Loucy (cell line): ENCODE results near the gene MAP3K5.

ENCODE experiments used
- H2AFZ ChIP-seq: fragments of 200-600 bp; sonication (generic); 2 replicates; pipeline ENCODE4 v1.6.0; 2016; ENCODE audit warnings: antibody characterized with exemption, mild to moderate bottlenecking, low read length, moderate library complexity
- H3F3A ChIP-seq: fragments of 200-600 bp; 2 replicates; pipeline ENCODE4 v1.6.0; 2016; ENCODE audit warnings: antibody characterized with exemption, low read depth, mild to moderate bottlenecking
- H3K27me3 ChIP-seq: fragments of 200-600 bp; sonication (generic); 2 replicates; pipeline ENCODE4 v1.6.1; 2014; ENCODE audit warnings: low read length, mild to moderate bottlenecking; ENCODE audit not compliant: insufficient read depth, poor library complexity, severe bottlenecking
- H3K36me3 ChIP-seq: fragments of 200-600 bp; sonication (generic); 2 replicates; pipeline ENCODE4 v1.6.1; 2016; ENCODE audit warnings: low read length; ENCODE audit not compliant: insufficient read depth
- H3K4me1 ChIP-seq: fragments of 200-600 bp; sonication (generic); 2 replicates; pipeline ENCODE4 v1.5.1; 2014; ENCODE audit warnings: low read length, mild to moderate bottlenecking; ENCODE audit not compliant: insufficient read depth, poor library complexity, severe bottlenecking
- H3K4me2 ChIP-seq: fragments of 200-600 bp; sonication (generic); 2 replicates; pipeline ENCODE4 v1.6.0; 2014; ENCODE audit warnings: antibody characterized with exemption, low read length, low read depth, mild to moderate bottlenecking; ENCODE audit not compliant: poor library complexity, severe bottlenecking
- H3K4me3 ChIP-seq: fragments of 200-600 bp; sonication (generic); 2 replicates; pipeline ENCODE4 v1.5.1; 2014; ENCODE audit warnings: low read length, mild to moderate bottlenecking, mixed read lengths; ENCODE audit not compliant: poor library complexity, severe bottlenecking
- H3K79me2 ChIP-seq: fragments of 200-600 bp; sonication (generic); 2 replicates; pipeline ENCODE4 v1.6.1; 2014; ENCODE audit warnings: low read length; ENCODE audit not compliant: insufficient read depth
- H3K9ac ChIP-seq: fragments of 200-600 bp; sonication (generic); 2 replicates; pipeline ENCODE4 v1.6.0; 2014; ENCODE audit warnings: mild to moderate bottlenecking, low read depth, low read length, moderate library complexity; ENCODE audit not compliant: poor library complexity, severe bottlenecking
- H3K9me2 ChIP-seq: fragments of 200-600 bp; sonication (generic); replicated peaks from 2 replicates; pipeline ENCODE4 v1.6.1; 2016; ENCODE audit warnings: low read depth, low read length, mixed read lengths
- H3K9me3 ChIP-seq: fragments of 200-600 bp; sonication (generic); 2 replicates; pipeline ENCODE4 v1.6.1; 2014; ENCODE audit warnings: mild to moderate bottlenecking, antibody characterized with exemption, low read length, low read depth; ENCODE audit not compliant: insufficient read depth
- H4K20me1 ChIP-seq: fragments of 200-600 bp; sonication (generic); 2 replicates; pipeline ENCODE4 v1.6.0; 2014; ENCODE audit warnings: antibody characterized with exemption, low read length, mild to moderate bottlenecking; ENCODE audit not compliant: insufficient read depth, poor library complexity, severe bottlenecking
- EZH2phosphoT487 ChIP-seq: fragments of 200-600 bp; IDR thresholded peaks from 2 replicates; pipeline ENCODE4 v1.6.1; 2018; ENCODE audit warnings: antibody characterized with exemption, mild to moderate bottlenecking, moderate library complexity, borderline replicate concordance
- TF ChIP-seq, protein P1 (sequence below): fragments of 200-600 bp; sonication (generic); conservative IDR thresholded peaks from 2 replicates; pipeline ENCODE4 v1.5.1; 2014; ENCODE audit warnings: mild to moderate bottlenecking, antibody characterized with exemption, low read length

MAP3K5 gene

DNA sequence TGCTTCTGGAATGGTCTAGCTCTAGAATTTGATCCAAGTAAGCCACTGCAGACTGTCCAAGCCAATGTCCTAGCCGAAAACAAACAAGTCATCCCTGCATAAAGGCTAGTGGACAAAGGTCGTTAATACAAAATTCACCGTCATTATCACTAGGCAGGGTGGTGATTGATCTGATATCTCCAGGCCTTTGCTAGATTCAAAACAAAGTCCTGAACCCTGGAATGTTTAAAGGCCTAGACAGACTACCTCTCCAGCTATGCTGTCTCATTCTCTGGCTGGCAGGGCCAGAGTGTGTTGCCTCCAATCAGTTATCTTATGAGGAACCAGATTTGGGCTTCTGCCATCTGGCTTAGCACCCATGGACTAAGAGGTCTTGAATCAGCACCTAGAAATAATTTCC is 280.4 kb downstream of the MAP3K5 start:
- H3K79me2 ChIP-seq = no peaks in the 10 kb centered on the region
- no peak overlapping the region for H3K4me3 ChIP-seq
- no peaks in the 10 kb centered on the region for H3K4me1 ChIP-seq
- no peaks in the 10 kb centered on the region for H3F3A ChIP-seq
- H3K27me3 ChIP-seq = no peaks in the 10 kb centered on the region
- H3K9me3 ChIP-seq = no peaks in the 10 kb centered on the region
- H3K36me3 ChIP-seq = no peaks in the 10 kb centered on the region
- H3K9ac ChIP-seq = no peak overlapping the region
- no peaks in the 10 kb centered on the region for H3K9me2 ChIP-seq
- no peak overlapping the region for H2AFZ ChIP-seq
- no peaks in the 10 kb centered on the region for H4K20me1 ChIP-seq
- H3K4me2 ChIP-seq = no peak overlapping the region
- TF ChIP-seq, protein P1, sequence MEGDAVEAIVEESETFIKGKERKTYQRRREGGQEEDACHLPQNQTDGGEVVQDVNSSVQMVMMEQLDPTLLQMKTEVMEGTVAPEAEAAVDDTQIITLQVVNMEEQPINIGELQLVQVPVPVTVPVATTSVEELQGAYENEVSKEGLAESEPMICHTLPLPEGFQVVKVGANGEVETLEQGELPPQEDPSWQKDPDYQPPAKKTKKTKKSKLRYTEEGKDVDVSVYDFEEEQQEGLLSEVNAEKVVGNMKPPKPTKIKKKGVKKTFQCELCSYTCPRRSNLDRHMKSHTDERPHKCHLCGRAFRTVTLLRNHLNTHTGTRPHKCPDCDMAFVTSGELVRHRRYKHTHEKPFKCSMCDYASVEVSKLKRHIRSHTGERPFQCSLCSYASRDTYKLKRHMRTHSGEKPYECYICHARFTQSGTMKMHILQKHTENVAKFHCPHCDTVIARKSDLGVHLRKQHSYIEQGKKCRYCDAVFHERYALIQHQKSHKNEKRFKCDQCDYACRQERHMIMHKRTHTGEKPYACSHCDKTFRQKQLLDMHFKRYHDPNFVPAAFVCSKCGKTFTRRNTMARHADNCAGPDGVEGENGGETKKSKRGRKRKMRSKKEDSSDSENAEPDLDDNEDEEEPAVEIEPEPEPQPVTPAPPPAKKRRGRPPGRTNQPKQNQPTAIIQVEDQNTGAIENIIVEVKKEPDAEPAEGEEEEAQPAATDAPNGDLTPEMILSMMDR = no peak
- no peak for TF ChIP-seq EZH2phosphoT487

- H3K4me2 ChIP-seq = no peak overlapping the region
Measured at GRCh38 chr6:136511397-136511796, 280.9 kb downstream of the MAP3K5 start.

GRCh38 chr6:136510782-136511181 is 281.5 kb downstream of the MAP3K5 start:
- H3K9me2 ChIP-seq = no peaks in the 10 kb centered on the region
- TF ChIP-seq, protein P1 = no peak
- no peak for TF ChIP-seq EZH2phosphoT487
- H3K9ac ChIP-seq = no peak overlapping the region

More at GRCh38 chr6:136511397-136511796, 280.9 kb downstream of the MAP3K5 start:
- Histone ChIP-seq H3F3A (no peaks in the 10 kb centered on the region), H3K9me2 (no peaks in the 10 kb centered on the region), H3K27me3 (no peaks in the 10 kb centered on the region), H3K9me3 (no peaks in the 10 kb centered on the region), H3K36me3 (no peaks in the 10 kb centered on the region), H3K4me3 (no peak overlapping the region), H3K79me2 (no peaks in the 10 kb centered on the region), H3K4me1 (no peaks in the 10 kb centered on the region), H2AFZ (no peak overlapping the region), H4K20me1 (no peaks in the 10 kb centered on the region), H3K9ac (no peak overlapping the region)
- no peak for TF ChIP-seq EZH2phosphoT487
- TF ChIP-seq, protein P1 = no peak

More at GRCh38 chr6:136510782-136511181, 281.5 kb downstream of the MAP3K5 start:
- no peak overlapping the region for H3K4me2 ChIP-seq
- H3K27me3 ChIP-seq = no peaks in the 10 kb centered on the region
- no peaks in the 10 kb centered on the region for H3K4me1 ChIP-seq
- no peaks in the 10 kb centered on the region for H3F3A ChIP-seq
- H3K36me3 ChIP-seq = no peaks in the 10 kb centered on the region
- no peak overlapping the region for H2AFZ ChIP-seq
- no peaks in the 10 kb centered on the region for H3K9me3 ChIP-seq
- no peaks in the 10 kb centered on the region for H3K79me2 ChIP-seq
- no peak overlapping the region for H3K4me3 ChIP-seq
- no peaks in the 10 kb centered on the region for H4K20me1 ChIP-seq
